K562 (cell line): ENCODE data around the gene HSP90AA1. TPM values are rescaled to one million over a fixed set of nuclear protein-coding genes. Genes with fewer than 3 reads are reported as not detected.

ENCODE experiments used
- CHD4 ChIP-seq: fragments of 200-600 bp; sonication (generic); IDR thresholded peaks from 3 replicates; pipeline ENCODE4 v1.6.1; 2012; ENCODE audit warnings: low read depth, mild to moderate bottlenecking, mixed read lengths, low read length, inconsistent platforms; ENCODE audit not compliant: insufficient read depth, insufficient replicate concordance, poor library complexity, severe bottlenecking
- CTBP1 ChIP-seq: fragments of 450-650 bp; IDR thresholded peaks from 2 replicates; pipeline ENCODE4 v1.6.1; 2016; ENCODE audit warnings: borderline replicate concordance
- MGA ChIP-seq: fragments of 450-650 bp; IDR thresholded peaks from 2 replicates; pipeline ENCODE4 v1.6.1; 2016; ENCODE audit warnings: mild to moderate bottlenecking, moderate library complexity
- MNT ChIP-seq, 2 experiments: fragments of 450-650 bp; conservative IDR thresholded peaks; 2 replicates each; pipeline ENCODE4 v1.6.1; 2017; ENCODE audit warnings: mild to moderate bottlenecking in 2 of 2, moderate library complexity in 2 of 2
- POLR2H ChIP-seq: IDR thresholded peaks from 2 replicates; pipeline ENCODE4 v1.6.1; 2016; ENCODE audit warnings: missing genetic modification characterization, low read depth, mild to moderate bottlenecking, control low read depth, missing compliant biosample characterization, moderate library complexity
- RBM39 ChIP-seq: fragments of 200-400 bp; formaldehyde crosslinking; optimal IDR thresholded peaks from 2 replicates; pipeline ENCODE3; 2018; ENCODE audit warnings: low read depth, low read length
- RNF2 ChIP-seq: sonication (generic); IDR thresholded peaks from 2 replicates; pipeline ENCODE4 v1.6.1; 2016
- RNF219 ChIP-seq: fragments of 250-450 bp; sonication (Bioruptor Pico); IDR thresholded peaks from 2 replicates; pipeline ENCODE4 v1.5.0; 2022; ENCODE audit warnings: mild to moderate bottlenecking
- ZFX ChIP-seq: sonication (generic); formaldehyde crosslinking; IDR thresholded peaks from 2 replicates; pipeline ENCODE4 v1.8.0; 2022; ENCODE audit warnings: mild to moderate bottlenecking, missing genetic modification reagents, moderate library complexity
- polyA plus RNA-seq, 8 experiments: library from polyadenylated mRNA; depleted of rRNA in 4 of 8; stranded (reverse) in 5 of 8; unstranded in 3 of 8; fragments of >200 nt; fragmentation: Nextera tagmentation in 2 of 8; fragmentation: Illumina TruSeq in 1 of 8; extraction: Ambion mirVana in 2 of 8; extraction: Trizol in 1 of 8; gene quantifications; 2 replicates each; pipeline versions ENCODE4 v1.2.1 to v1.2.3, GENCODE V29; 2011 to 2014; ENCODE audit warnings: inconsistent platforms in 1 of 8, missing spikeins in 1 of 8
- total RNA-seq, 7 experiments: library from RNA; depleted of rRNA in 6 of 7; stranded (reverse); fragments of >200 nt in 6 of 7; fragmentation: Illumina TruSeq in 2 of 7; extraction: Trizol in 2 of 7; gene quantifications; 2 replicates each; pipeline versions ENCODE4 v1.2.1 to v1.2.3, GENCODE V29; 2011 to 2021; ENCODE audit warnings: low replicate concordance in 1 of 7

HSP90AA1 gene
- total and polyA plus RNA-seq, 9 of the 15 experiments (the other 6 are each of a cell fraction or from before 2014, with no cell fraction given): 377 to 1,731 (median 879) TPM

- peak; percentile 52; the same call in 1 of the 2 replicates for TF ChIP-seq MGA
- no peak for TF ChIP-seq RNF219
- peak; percentile 63 for TF ChIP-seq ZFX (CRISPR knock-in tag)
- TF ChIP-seq CHD4: no peak
- TF ChIP-seq CTBP1: peak; percentile 83
- no peak for TF ChIP-seq RBM39
- peak; percentile 0 to 35; a peak in 3 of 4 replicates for TF ChIP-seq MNT (conservative IDR thresholded peaks at IDR 0.05)
- no peak for TF ChIP-seq RNF2
- peak; percentile 96 for TF ChIP-seq POLR2H
Measured at GRCh38 chr14:102086972-102087761, at the start of gene HSP90AA1 (continued).
